HepG2 (cell line): ENCODE data around the gene CD3G. TPM values are rescaled to one million over a fixed set of nuclear protein-coding genes. Genes with fewer than 3 reads are reported as not detected.

Source experiments
- ATAC-seq: fragments of 200-7000 bp; cut with Tn5 transposase; 3 replicates; pipeline ENCODE4 v1.9.1; 2020; ENCODE audit warnings: mild to moderate bottlenecking, moderate library complexity
- BruUV-seq: library from RNA; stranded (reverse); fragments of 400-500 nt; replicated peaks from 2 replicates; lab custom pipeline; 2021; lab: Mats Ljungman, UMichigan
- CTCF ChIA-PET: fragments of 300-600 bp; formaldehyde crosslinking; extraction: SDS; loops from one replicate; lab custom pipeline; 2021; ENCODE audit warnings: low total read pairs, inconsistent platforms, low intra/inter-chr PET ratio; lab: Yijun Ruan, JAX
- POLR2A ChIA-PET: fragments of 350-600 bp; sonication (Branson Sonifier 250); formaldehyde crosslinking; loops from one replicate; lab custom pipeline; 2020; ENCODE audit warnings: antibody characterized with exemption, inconsistent platforms; lab: Yijun Ruan, JAX
- DNase-seq: peaks from one replicate; pipeline ENCODE4 v3.0.0-alpha.2; 2015; ENCODE audit warnings: low spot score
- FAIRE-seq: peaks from 3 replicates; lab custom pipeline; 2011; peaks lifted over from hg19 to GRCh38; lab: Jason Lieb, UNC
- H2AFZ ChIP-seq: one replicate; pipeline ENCODE4 v1.6.1; 2011; ENCODE audit warnings: low read length, inconsistent platforms
- H3K27ac ChIP-seq: fragments of 300-600 bp; 3 replicates; pipeline ENCODE4 v1.8.0; 2011; ENCODE audit warnings: mixed run types, mild to moderate bottlenecking, mixed read lengths, low read length, inconsistent platforms; ENCODE audit not compliant: insufficient read depth; ENCODE audit errors: extremely low read length
- H3K27me3 ChIP-seq, 2 experiments: fragments of 200-600 bp in 1 of 2; 2 replicates in 1 of 2; 3 replicates in 1 of 2; pipeline versions ENCODE4 v1.6.0 to v1.8.0; 2011; ENCODE audit warnings: low read length in 2 of 2, mild to moderate bottlenecking in 2 of 2, moderate library complexity in 2 of 2, inconsistent platforms in 1 of 2; ENCODE audit not compliant: insufficient read depth in 2 of 2, control insufficient read depth in 1 of 2
- H3K36me3 ChIP-seq, 2 experiments: fragments of 200-600 bp in 1 of 2; replicated peaks in 1 of 2; 2 replicates in 1 of 2; 3 replicates in 1 of 2; pipeline versions ENCODE4 v1.5.1 to v1.8.0; 2011; ENCODE audit warnings: low read length in 2 of 2, inconsistent platforms in 1 of 2; ENCODE audit not compliant: insufficient read depth in 2 of 2, control insufficient read depth in 1 of 2
- H3K4me1 ChIP-seq: 2 replicates; pipeline ENCODE4 v1.5.1; 2012; ENCODE audit warnings: low read length, inconsistent platforms; ENCODE audit not compliant: insufficient read depth
- H3K4me2 ChIP-seq: 2 replicates; pipeline ENCODE4 v1.6.0; 2011; ENCODE audit warnings: low read depth, low read length, inconsistent platforms
- H3K4me3 ChIP-seq, 3 experiments: fragments of 200-600 bp in 1 of 3; sonication (generic), shearing (Covaris generic) in 1 of 3; replicated peaks in 1 of 3; 2 replicates each; pipeline ENCODE4 v1.5.1; 2011 to 2016; ENCODE audit warnings: low read length in 3 of 3, inconsistent platforms in 2 of 3, low read depth in 2 of 3, mild to moderate bottlenecking in 2 of 3, control low read depth in 1 of 3, mixed read lengths in 1 of 3; ENCODE audit not compliant: insufficient read depth in 1 of 3
- H3K79me2 ChIP-seq: one replicate; pipeline ENCODE4 v1.6.1; 2011; ENCODE audit warnings: low read length, inconsistent platforms; ENCODE audit not compliant: insufficient read depth
- H3K9ac ChIP-seq: 2 replicates; pipeline ENCODE4 v1.6.0; 2011; ENCODE audit warnings: mild to moderate bottlenecking, low read depth, low read length, inconsistent platforms; ENCODE audit not compliant: insufficient read depth
- H3K9me3 ChIP-seq: 2 replicates; pipeline ENCODE4 v1.5.1; 2012; ENCODE audit warnings: mild to moderate bottlenecking, low read length
- H4K20me1 ChIP-seq: 2 replicates; pipeline ENCODE4 v1.6.0; 2011; ENCODE audit warnings: inconsistent platforms, mild to moderate bottlenecking, low read length, moderate library complexity; ENCODE audit not compliant: insufficient read depth
- ATRX ChIP-seq: sonication (generic); formaldehyde crosslinking; IDR thresholded peaks from 2 replicates; pipeline ENCODE4 v1.4.0; 2020; ENCODE audit warnings: missing genetic modification reagents, borderline replicate concordance
- CREM ChIP-seq, 2 experiments: sonication (generic) in 1 of 2; formaldehyde crosslinking in 1 of 2; IDR thresholded peaks; 2 replicates each; pipeline versions ENCODE4 v1.4.0 to v1.6.1; 2016 to 2020; ENCODE audit warnings: antibody characterized with exemption in 1 of 2, mild to moderate bottlenecking in 1 of 2, missing genetic modification reagents in 1 of 2
- ELF4 ChIP-seq: sonication (generic); formaldehyde crosslinking; IDR thresholded peaks from 2 replicates; pipeline ENCODE4 v1.5.0; 2020; ENCODE audit warnings: missing genetic modification reagents, mild to moderate bottlenecking, moderate library complexity, borderline replicate concordance
- HDAC1 ChIP-seq: sonication (generic); formaldehyde crosslinking; IDR thresholded peaks from 2 replicates; pipeline ENCODE4 v1.5.1; 2020; ENCODE audit warnings: mild to moderate bottlenecking, missing genetic modification reagents
- HMG20A ChIP-seq: IDR thresholded peaks from 2 replicates; pipeline ENCODE4 v1.6.1; 2016; ENCODE audit warnings: borderline replicate concordance
- HMG20B ChIP-seq: conservative IDR thresholded peaks from 2 replicates; pipeline ENCODE4 v1.6.1; 2016; ENCODE audit warnings: missing genetic modification reagents, missing compliant biosample characterization
- IKZF4 ChIP-seq: sonication (generic); formaldehyde crosslinking; IDR thresholded peaks from 2 replicates; pipeline ENCODE4 v1.5.1; 2020; ENCODE audit warnings: borderline replicate concordance, mild to moderate bottlenecking, low read depth, missing genetic modification reagents; ENCODE audit errors: not compliant biosample characterization
- JDP2 ChIP-seq: sonication (generic); formaldehyde crosslinking; IDR thresholded peaks from 2 replicates; pipeline ENCODE4 v1.8.1; 2022; ENCODE audit warnings: missing genetic modification reagents, borderline replicate concordance
- KDM4B ChIP-seq: sonication (generic); formaldehyde crosslinking; IDR thresholded peaks from 2 replicates; pipeline ENCODE4 v1.4.0; 2020; ENCODE audit warnings: missing genetic modification reagents
- KDM5A ChIP-seq: fragments of 200-600 bp; sonication (generic); IDR thresholded peaks from 2 replicates; pipeline ENCODE4 v1.7.0; 2018; ENCODE audit warnings: antibody characterized with exemption, mild to moderate bottlenecking, low read length, borderline replicate concordance
- MBNL3 ChIP-seq: fragments of 250-450 bp; sonication (Bioruptor Pico); conservative IDR thresholded peaks from 2 replicates; pipeline ENCODE4 v1.8.0; 2022; ENCODE audit warnings: mild to moderate bottlenecking, inconsistent platforms
- NPAS2 ChIP-seq: sonication (generic); formaldehyde crosslinking; IDR thresholded peaks from 2 replicates; pipeline ENCODE4 v1.8.0; 2022; ENCODE audit warnings: mild to moderate bottlenecking, missing genetic modification reagents, borderline replicate concordance
- TOPORS ChIP-seq: sonication (generic); formaldehyde crosslinking; IDR thresholded peaks from 2 replicates; pipeline ENCODE4 v1.8.0; 2023; ENCODE audit warnings: mild to moderate bottlenecking, missing genetic modification reagents
- ZBTB2 ChIP-seq: sonication (generic); formaldehyde crosslinking; IDR thresholded peaks from 2 replicates; pipeline ENCODE4 v1.8.0; 2022; ENCODE audit warnings: low read depth, missing genetic modification reagents
- ZFYVE20 ChIP-seq: sonication (generic); formaldehyde crosslinking; IDR thresholded peaks from 2 replicates; pipeline ENCODE4 v1.8.0; 2023; ENCODE audit warnings: low read depth, mild to moderate bottlenecking, moderate library complexity, missing genetic modification reagents, borderline replicate concordance
- ZNF451 ChIP-seq: sonication (generic); formaldehyde crosslinking; IDR thresholded peaks from 2 replicates; pipeline ENCODE4 v1.5.0; 2020; ENCODE audit warnings: mild to moderate bottlenecking, missing genetic modification reagents
- ZNF770 ChIP-seq: sonication (generic); formaldehyde crosslinking; IDR thresholded peaks from 2 replicates; pipeline ENCODE4 v1.5.0; 2020; ENCODE audit warnings: mild to moderate bottlenecking, missing genetic modification reagents
- ZNF841 ChIP-seq: sonication (generic); formaldehyde crosslinking; IDR thresholded peaks from 2 replicates; pipeline ENCODE4 v1.8.1; 2023; ENCODE audit warnings: missing genetic modification reagents, borderline replicate concordance
- WGBS: methylation state at CpG from one replicate; pipeline ENCODE4 v1.1.6; 2017; ENCODE audit warnings: low lambda C conversion rate; 5-methylcytosine and 5-hydroxymethylcytosine counted together
- in situ Hi-C: cut with HindIII; loops from 2 replicates; pipeline ENCODE4 v1.10.0; 2017; ENCODE audit warnings: low pct_unique_long_range_greater_than_20kb; ENCODE audit not compliant: extremely low pct_ligation_motif_present
- intact Hi-C: fragments of 100-400 bp; cut with micrococcal nuclease; formaldehyde crosslinking; loops from one replicate; pipeline ENCODE4 v1.10.0; 2022; ENCODE audit not compliant: unreplicated experiment
- polyA plus RNA-seq, 8 experiments: library from polyadenylated mRNA; depleted of rRNA in 3 of 8; stranded (reverse) in 7 of 8; unstranded in 1 of 8; fragments of >200 nt; fragmentation: Illumina TruSeq in 4 of 8; extraction: Trizol in 4 of 8; gene quantifications; 2 replicates each; pipeline versions ENCODE4 v1.2.1 to v1.2.3, GENCODE V29; 2011 to 2016; ENCODE audit warnings: low read depth in 4 of 8, missing spikeins in 1 of 8, mixed read lengths in 1 of 8; ENCODE audit not compliant: insufficient read depth in 1 of 8
- total RNA-seq, 5 experiments: library from RNA; depleted of rRNA; stranded (reverse); fragments of >200 nt; fragmentation: Illumina TruSeq; extraction: Trizol; gene quantifications; 2 replicates each; pipeline ENCODE4 v1.2.3, GENCODE V29; 2016; ENCODE audit warnings: low read depth in 1 of 5

The CD3G gene
- total and polyA plus RNA-seq, 2 of the 13 experiments (the other 11 are each of a cell fraction or from before 2014, with no cell fraction given) = not detected

DNA sequence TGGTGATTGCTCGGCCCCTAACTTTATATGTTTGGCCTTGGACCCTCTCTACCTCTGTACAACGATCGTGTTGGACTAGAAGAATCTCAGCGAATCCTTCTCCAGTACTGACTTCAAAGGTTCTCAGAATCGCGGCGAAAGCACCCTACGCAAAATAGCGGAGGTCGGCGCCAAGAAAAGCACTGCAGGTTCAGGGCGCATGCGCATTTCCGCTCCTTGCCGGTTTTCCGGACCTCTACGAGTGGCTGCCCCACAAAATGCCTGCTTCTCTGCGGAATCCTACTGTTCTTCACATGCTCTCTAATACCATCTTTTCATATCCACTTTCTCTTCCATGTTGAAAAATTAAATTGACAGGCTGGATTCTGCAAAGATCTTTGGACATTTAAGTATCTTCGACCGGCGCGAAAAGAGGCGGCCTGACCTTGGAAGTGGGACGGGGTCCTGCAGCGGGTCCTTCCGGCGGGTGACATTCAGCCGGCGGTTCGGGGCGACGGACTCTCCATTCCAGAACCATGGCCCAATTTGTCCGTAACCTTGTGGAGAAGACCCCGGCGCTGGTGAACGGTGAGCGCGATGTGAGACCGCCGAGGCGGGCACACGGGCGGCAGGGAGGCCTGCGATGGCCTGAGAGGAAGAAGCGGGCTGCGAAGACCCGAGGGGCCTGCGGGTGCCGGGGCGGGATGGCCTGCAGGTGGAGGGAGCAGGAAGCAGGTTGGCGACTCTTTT, 57.2 kb downstream of the CD3G start, which contains the start of gene ATP5MG (continued):
- TF ChIP-seq JDP2 (CRISPR knock-in tag) (no peak), ZNF451 (CRISPR knock-in tag) (no peak), CREM (IDR thresholded peaks at IDR 0.05) (peak; percentile 48), CREM (CRISPR knock-in tag; IDR thresholded peaks at IDR 0.05) (no peak), ATRX (CRISPR knock-in tag) (no peak), IKZF4 (CRISPR knock-in tag) (peak; percentile 81), ZBTB2 (no peak), KDM4B (0 out of 2 replicates have a peak, but pooled peaks have one; percentile 63), TOPORS (CRISPR knock-in tag) (no peak), MBNL3 (CRISPR knock-in tag) (no peak)

- H3K4me2 ChIP-seq = peak overlapping the region; percentile 85
- H4K20me1 ChIP-seq = peaks cover 16% of the 10 kb centered on the region
- H3K27ac ChIP-seq = peak overlapping the region; percentile 90
- intact Hi-C loops = loop anchor here (2.0 kb wide), 2 partner anchors 33 to 87 kb away; no protein-coding TSS in a partner anchor
- DNase-seq (peak; percentile 76), FAIRE-seq (peak; percentile 46), ATAC-seq (peak; percentile 55)
- peaks cover 40% of the 10 kb centered on the region for H3K4me1 ChIP-seq
- CTCF ChIA-PET = no interaction called here
- no peaks in the 10 kb centered on the region; a peak in 1 of 5 replicates for H3K27me3 ChIP-seq
- peaks cover 2 to 23% of the 10 kb centered on the region in 2 experiments; a peak in 4 of 5 replicates for H3K36me3 ChIP-seq
- POLR2A ChIA-PET = interaction anchor here (0.7 to 1.9 kb wide), 7 partner anchors 9 to 219 kb away, joined by 3 to 20 read pairs (median 4); partner anchors contain the start of gene KMT2A
- in situ Hi-C loops = no loop called here
- H3K9ac ChIP-seq = peak overlapping the region; percentile 91
- WGBS = under 1% methylated on average over 22 of the region's 22 CpGs
- peaks cover 49% of the 10 kb centered on the region for H3K79me2 ChIP-seq
- H3K4me3 ChIP-seq = peak overlapping the region; percentile 91 to 97 (median 95)
- H3K9me3 ChIP-seq = no peaks in the 10 kb centered on the region
- peak overlapping the region; percentile 18 for H2AFZ ChIP-seq
- TSS peak; percentile 64 for BruUV-seq
- TF ChIP-seq ELF4 (CRISPR knock-in tag) (peak; percentile 66; the same call in 1 of the 2 replicates), HMG20A (CRISPR knock-in tag) (no peak), HMG20B (CRISPR knock-in tag) (peak; percentile 69), NPAS2 (CRISPR knock-in tag) (no peak), KDM5A (0 out of 2 replicates have a peak, but pooled peaks have one; percentile 87), ZNF841 (CRISPR knock-in tag) (no peak), HDAC1 (CRISPR knock-in tag) (0 out of 2 replicates have a peak, but pooled peaks have one; percentile 15), ZNF770 (CRISPR knock-in tag) (no peak), ZFYVE20 (CRISPR knock-in tag) (0 out of 2 replicates have a peak, but pooled peaks have one; percentile 35)
Observed at GRCh38 chr11:118401880-118402590, 57.9 kb downstream of the CD3G start.
